ELR (cell line): ENCODE results near the gene SPINT1.
"Not testable (repeated sequence)": the region's sequence is repeated elsewhere in the genome, so short reads cannot be mapped to it uniquely, and the experiment has no call there.

Experiments
- DNase-seq: peaks from one replicate; pipeline ENCODE4 v3.0.0-alpha.2; 2015; ENCODE audit warnings: low read depth

The SPINT1 gene

DNA sequence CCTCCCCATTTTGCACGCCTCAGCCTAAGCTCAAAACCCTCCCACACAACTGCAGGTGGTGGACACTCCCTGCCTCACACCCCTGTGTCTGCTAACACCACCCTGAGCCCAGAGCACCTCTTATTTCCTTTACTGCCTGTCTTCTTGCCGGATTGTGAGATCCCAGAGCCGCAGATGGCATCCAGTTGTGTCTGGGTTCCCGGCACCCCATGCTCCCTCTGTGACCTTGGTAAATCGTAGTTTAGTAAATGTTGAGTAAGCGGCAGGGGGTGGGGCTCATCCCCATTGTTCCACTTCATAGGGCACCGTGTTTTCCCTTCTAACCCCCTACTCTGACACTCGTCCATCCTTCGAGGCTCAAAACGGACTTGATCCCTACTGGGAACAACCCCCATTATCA is 14.9 kb downstream of the SPINT1 start:
- no peak for DNase-seq

DNA sequence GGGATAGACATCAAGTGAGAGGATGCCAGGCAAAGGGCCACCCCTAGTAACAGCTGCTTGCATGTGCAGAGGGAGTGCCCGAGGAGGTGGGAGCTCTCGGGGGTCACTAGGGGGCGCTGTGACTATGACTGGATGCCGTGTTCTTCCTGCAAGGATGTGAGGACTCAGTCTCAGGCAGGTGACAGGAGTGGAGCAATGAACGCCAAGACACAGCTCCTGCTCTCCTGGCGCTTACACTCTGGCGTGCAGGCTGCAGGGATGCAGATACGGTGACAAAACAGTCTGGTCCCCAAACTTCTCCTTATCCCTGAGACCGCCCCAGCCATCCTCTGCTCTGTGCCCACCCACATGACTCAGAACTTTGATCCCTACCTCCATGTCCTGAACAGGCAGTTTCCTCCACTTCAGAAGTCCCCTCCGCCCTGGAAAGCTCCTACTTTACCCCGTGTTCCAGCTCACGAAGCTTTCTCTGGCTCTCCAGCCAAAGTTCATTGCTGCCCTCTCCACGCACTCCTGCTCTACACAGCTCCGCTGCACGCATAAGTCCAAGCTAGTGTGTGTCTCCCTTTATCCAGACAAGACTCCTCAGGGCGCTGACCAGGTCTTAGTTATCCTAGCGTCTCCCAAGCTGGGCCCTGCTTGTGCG is 15.5 kb downstream of the SPINT1 start:
- DNase-seq = peak; percentile 82

DNA sequence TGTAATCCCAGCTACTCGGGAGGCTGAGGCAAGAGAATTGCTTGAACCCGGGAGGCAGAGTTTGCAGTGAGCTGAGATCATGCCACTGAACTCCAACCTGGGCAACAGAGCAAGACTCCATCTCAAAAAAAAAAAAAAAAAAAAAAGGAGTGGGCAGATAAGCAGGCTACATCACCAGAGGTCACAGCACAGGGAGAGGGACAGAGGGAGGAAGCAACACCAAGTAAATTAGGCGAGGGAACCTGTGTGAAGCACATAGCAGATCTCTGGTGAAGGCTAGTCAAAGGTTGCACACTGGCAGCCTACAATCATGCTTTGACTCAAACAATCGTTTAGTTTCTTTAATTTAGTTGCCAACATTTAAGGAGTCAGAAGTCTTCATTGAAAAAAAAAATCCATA is 17.3 kb downstream of the SPINT1 start:
- not testable (repeated sequence) for DNase-seq

DNA sequence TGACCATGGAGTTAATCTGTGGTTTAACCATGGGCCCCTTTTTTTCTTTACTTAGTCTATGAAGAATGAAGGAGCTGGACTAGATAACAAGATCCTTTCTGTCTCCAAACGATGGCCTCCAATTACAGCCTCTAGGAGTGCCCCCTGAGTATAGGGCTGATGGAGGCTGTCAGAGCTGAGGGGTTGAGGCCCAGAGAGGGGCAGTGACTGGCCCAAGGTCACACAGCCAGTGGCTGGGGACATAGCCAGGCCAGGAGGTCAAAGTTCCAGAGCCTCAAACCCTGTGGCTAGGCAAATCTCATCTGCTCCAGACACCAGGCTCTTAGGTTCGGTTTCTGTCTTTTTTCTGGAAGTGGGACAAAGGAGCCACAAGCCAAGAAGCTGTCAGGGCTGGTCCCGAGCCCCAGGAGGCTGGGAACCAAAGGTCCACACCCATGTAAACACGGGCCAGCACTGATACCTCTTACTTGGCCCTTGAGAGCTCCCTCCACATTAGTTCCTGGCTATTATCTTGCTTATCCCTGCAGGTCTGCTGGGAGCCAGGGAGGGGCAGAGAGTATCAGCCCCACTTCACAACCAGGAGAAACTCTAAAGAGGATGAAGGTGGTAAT is 19.9 kb downstream of the SPINT1 start:
- DNase-seq = no peak

DNA sequence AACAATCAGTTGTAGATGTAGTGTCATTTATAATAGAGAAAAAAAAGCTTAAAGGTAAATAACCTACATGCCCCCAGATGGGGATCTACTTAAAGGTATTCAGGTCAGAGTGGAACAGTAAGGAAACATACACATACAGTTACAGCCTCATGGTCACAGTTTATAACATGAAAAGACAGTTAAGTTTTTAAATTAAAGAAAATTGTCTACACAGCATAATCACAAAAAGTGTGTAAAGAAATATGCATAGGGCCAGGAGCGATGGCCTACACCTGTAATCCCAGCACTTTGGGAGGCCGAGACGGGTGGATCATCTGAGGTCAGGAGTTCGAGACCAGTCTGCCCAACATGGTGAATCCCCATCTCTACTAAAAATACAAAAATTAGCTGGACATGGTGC is 23.4 kb downstream of the SPINT1 start:
- no peak for DNase-seq

DNA sequence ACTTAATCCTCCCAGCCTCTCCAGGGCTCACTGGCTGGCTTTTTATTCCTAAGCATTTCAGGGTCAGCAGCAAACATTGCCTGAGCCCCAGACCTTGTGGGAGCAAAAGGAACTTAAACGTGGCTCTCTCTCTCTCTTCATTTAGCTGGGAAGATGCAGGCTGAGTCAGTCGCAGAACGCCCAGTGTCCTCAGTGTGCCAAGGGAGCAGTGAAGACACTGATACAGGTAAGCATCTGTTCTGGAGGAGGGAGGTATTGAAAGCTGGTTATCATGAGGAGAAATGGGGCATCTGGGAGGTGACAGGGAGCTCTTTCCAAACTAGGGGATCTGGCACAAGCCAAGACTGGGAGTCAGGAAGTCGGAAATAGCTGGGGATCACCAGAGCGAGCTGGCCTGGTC is 25.8 kb downstream of the SPINT1 start:
- DNase-seq = no peak

DNA sequence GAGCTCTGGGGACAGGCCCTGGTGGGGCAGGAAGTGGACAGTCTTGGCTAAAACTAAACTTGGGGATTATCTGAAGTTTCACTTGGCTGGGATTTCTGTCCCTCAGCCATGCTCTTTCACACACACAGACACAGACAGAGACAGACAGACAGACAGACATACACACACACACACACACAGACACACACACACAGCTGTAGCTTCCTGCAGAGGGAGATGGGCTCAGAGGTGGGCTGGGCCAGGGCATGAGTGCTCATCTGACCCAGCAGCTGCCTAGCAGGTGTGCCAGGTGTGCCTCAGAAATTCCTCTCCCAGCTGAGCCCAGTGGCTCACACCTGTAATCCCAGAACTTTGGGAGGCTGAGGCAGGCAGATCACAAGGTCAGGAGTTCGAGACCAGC is 26.9 kb downstream of the SPINT1 start:
- no peak for DNase-seq

DNA sequence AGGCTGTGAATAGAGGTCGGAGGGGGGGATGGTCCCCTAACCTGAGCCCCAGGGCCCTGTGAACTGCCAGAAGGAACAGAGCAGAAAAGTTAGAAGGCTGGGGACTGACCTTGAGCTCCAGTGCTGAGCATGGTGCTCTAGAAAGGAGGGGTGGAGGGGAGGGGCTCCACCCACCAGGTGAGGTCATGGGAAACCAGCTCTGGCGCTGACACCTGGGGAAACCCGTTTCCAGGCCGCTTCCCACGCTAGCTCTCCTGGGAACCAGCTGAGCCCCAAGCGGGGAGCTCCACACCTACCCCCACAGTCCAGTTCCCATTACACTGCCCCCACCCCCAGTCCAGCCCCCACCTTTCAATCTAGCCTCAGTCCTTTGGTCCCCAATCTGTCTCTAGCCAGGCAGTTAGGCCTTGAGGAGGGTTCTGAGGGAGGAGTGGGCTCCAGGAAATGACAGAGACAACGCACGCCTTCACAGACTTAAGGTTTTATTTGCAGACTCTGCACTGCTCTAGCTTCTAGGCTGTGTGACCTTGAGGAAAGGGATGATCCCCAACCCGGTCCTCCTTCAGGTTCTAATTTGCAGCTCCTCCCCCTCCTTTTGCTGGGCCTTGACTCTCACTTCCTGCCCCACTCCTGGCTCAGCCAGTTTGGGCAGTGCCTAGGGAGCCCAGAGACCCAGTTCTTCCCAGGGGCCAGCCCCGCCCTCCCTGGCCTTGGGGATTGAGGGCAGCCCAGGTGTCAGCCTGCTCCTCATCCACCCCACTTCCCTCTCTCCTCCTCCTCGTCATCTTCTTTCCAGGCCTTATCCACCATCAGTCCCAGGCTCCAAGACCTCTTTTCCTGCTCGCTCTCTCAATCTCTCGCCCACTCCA is 28.1 kb downstream of the SPINT1 start:
- DNase-seq = no peak

DNA sequence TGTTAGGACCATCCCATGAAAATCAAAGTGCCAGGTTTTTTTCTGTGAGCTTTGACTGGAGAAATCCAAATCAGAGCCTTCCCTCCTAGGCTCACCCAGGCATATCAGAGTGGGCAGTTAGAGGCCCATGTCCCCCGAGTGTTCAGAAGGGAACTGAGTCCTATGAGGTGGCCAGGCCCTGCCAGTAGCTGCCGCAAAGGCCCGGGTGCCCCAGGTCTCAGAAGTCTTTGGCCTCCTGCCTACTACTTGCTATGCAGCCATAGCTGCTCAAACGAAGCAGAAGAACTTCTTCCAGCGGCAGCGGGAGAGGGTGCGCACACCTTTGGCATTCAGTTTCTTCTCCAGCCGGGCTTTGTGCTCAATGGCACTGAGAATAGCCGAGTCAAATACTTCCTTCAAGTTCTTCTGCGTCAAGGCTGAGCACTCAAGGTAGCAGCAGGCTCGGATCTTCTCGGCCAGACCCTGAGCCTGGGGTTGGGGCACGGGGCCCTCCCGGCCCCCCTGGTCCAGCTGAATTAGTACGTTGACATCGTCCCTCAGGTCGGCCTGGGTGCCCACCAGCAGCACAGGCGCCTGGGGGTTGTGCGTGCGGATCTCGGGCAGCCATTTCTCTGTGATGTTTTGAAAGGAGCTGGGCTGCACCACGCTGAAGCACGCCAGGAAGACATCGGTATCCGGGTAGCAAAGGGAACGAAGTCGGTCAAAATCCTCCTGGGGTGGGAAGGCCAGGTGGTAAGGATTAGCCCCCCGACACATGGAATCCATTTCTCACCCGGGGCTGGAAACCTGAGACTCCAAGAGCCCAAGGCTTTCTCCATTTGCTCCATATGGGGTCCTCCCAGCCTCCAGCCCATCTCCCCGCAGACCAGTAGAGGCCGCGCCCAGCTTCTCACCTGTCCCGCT is 29.2 kb downstream of the SPINT1 start:
- DNase-seq = no peak

DNA sequence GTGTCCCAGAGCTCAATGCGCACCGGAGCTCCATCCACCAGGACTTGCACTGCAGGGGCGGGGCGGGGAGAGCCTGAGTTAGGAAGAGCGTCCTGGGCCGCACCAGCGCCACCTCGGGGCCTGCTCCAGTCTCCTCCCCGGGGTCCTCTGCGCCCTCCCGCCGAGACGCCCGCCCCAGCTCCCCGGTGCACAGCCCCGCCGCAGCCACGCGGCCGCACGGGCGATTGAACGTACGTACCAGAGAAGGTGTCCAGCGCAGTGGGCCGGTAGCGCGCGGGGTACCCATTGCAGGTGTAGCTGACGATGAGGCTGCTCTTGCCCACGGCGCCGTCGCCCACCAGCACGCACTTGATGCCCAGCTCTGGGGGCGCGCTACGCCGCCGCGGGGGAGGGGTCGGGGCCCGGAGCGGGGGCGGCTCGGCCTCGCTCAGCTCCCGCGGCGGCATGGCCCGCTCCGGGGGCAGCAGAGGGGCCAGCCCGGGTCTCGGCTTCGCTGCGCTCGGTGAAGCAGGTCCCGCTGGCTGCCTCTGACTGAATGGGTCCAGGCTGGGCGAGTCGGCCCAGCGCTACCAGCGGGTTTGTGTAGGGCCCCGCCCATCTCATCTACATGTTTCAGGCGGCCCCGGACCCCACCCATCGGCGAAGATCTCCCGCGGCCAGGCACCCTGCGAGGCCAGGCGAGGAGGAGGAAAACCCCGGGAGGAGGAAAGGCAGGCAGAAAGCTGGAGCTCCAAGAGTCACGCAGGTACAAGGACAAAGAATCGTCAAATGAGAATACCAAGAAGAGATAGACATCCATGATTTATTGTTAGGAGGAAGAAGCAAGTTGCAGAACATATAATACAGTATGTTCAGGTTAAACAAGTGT is 30.1 kb downstream of the SPINT1 start, which contains the start of gene RHOV:
Gene RHOV (minus strand): TSS at position 541 of the 868 bp plus-strand sequence. CDS start 95 bp downstream, at position 446.
- peak; percentile 68 for DNase-seq

DNA sequence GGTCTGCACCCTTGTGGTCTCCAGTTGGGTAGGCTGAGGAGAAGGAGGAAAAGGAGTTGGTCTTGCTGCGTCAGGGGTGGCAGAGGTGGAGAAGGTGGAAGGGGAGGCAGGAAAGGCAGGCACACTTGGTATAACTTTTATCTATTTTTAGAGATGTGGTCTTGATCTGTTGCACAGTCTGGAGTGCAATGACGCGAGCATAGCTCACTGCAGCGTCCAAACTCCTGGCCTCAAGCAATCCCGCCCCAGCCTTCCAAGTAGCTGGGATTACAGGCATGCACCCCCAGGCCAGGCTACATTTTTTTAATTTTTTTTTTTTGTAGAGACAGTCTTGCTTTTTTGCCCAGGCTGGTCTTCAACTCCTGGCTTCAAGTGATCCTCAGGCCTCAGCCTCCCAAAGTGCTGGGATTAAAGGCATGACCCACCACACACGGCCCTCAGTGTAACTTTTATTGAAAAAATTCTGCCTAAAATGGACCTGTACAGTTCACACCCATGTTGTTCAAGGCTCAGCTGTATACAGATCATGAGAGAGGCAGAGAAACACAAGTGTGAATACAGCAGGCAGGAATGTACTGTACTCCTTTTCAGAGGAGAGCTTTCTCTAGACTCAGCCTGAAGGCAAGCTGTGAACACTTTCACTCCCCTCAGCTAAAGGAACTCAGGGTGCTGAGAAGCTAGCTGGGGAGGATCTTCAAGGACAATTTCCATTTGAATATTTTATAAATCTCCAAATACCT is 32.3 kb downstream of the SPINT1 start:
- peak; percentile 59 for DNase-seq

DNA sequence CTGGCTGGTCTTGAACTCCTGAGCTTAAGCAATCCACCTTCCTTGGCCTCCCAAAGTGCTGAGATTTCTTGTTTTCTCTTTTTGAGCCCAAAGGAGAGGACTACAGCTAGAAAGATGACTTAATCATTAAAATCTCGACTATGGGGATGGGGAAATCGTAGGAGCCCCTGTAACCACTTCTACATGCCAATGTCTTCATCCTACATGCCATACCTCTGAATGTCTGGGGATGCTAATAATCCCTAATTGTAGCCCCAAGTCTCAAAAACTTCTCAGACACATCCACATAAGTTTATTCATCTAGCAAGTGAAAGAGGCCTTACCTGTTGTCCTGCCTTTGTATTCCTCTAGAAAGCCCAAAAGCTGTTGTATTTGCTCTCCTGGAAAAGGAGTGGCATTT is 33.8 kb downstream of the SPINT1 start:
- DNase-seq = no peak

DNA sequence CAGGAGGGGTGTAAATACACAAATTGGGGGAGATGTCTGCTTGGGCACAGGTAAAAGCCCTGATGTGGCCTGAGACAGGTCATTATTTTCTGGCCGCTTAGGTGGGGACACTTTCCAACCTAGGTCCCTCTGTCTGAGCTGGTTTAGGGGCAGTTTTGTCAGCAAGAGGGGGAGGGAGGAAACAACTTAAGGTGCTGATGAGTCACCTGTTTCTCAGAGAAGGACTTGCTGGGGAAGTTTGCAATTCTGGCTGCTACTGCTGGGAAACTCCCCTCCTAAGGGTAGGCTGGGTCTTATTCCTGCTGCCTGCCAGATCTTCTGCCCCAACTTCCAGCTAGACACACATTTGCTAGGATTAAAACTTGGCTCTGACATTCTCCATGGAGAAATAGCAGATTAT is 34.9 kb downstream of the SPINT1 start:
- peak; percentile 77 for DNase-seq

DNA sequence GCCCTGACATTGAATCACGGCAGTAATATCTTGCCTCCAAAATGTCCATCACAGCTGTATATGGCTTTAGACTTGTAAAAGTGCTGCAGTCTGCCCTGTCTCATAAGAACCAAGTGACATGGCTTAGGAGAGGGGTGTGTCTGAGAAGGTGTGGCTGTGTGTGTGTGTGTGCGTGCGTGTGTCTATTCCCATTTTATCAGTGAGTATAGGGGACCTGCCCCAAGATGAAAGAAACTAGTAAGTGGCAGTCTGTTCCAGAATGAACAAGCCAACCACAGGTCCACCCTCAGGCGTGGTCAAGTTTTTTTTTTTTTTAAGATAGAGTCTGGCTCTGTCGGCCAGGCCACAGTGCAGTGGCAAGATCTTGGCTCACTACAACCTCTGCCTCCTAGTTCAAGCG is 35.8 kb downstream of the SPINT1 start:
- DNase-seq = no peak

DNA sequence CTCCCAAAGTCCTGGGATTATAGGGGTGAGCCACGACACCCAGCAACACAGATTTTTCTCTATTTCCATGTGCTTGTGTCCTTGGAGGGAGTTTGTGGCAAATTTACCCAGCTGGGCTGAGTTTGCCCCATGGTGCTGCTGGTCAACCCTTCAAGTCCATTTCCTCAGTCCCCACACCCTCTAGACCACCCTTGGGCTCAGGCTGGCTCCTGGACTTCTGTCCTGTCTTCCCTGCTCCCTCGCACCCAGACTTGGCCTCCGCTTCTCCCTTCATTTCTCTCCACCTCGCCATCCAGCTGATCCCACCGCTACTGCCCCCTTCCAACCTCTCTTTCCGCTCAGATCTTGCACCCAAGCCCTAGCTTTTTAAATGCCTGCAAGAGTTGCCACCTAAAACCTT is 37.5 kb downstream of the SPINT1 start:
- DNase-seq = no peak

DNA sequence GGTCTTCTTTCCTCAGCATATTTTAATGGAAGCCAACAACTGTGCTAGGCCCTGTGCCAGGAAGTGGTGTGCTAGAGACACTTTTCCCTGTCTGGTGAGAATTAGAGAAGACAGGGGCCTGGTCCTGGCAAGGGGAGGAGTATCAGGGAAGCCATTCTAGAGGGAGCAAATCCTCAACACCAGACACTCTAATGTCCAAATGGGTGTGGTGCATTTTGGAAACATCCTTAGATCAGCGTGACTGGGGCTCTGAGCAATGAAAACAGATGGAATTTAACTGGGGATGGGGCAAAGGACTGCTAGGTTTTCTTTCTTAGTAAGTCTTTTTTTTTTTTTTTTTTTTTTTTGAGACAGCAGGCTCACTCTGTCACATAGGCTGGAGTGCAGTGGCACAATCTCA is 42.7 kb downstream of the SPINT1 start:
- DNase-seq = no peak

DNA sequence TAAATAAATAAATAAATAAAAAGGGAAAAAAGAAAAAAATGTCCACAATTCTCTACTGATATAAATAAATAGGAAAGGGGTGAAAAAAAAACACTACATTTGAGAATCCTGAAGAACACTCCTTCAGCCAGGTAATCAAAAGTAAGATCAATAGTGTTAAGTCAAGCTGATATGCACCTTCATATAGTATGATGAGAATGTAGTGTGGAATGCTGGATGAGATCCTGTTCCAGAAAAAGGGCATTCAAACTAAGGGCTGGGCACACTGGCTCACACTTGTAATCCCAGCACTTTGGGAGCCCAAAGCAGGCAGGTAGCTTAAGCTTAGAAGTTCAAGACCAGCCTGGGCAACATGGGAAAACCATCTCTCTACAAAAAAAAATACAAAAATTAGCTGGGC is 45.3 kb downstream of the SPINT1 start:
- no peak for DNase-seq

DNA sequence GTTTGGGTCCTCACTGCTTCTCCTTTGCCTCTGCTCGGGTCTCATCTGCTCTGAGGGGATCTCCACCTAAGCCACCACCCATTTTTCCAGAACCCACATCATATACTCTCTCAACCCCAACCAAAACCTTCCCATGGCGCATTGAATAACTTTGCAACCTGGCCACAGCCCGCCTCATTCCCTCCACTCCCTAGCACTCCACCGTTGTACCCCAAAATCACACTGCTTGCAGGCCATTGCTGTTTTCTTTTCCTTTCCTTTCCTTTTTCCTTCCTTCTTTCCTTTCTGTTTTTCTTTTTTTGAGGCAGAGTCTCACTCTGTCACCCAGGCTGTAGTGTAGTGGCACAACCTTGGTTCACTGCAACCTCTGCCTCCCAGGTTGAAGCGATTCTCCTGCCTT is 47.3 kb downstream of the SPINT1 start:
- no peak for DNase-seq

DNA sequence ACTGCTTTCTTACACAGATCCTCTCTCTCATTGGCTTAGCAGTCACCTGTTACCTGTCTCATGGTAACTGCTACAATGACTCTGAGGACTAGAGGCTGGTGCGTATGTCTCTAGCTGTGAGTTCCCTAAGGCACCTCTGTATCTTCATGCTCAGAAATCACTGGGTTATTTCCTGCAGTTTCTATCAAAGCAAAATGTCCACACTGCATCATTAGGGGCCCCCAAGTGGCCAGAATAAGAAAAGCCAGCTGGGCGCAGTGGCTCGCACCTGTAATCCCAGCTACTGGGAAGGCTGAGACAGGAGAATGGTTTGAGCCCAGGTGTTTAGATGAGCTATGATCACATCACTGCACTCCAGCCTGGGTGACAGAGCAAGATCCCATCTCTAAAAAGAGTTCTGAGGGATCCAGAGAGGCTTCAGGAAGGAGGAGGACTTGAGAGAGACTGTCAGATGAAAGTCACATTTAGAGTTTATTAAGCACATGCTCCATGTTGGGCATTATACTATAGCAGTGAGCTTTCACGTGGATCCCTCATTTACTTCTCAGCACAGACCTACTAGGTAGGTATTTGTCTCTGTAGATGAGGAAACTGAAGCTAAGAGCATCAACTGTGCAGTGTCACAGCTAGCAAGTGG is 48.1 kb downstream of the SPINT1 start:
- DNase-seq = peak; percentile 66
